Posterior vena cava (tissue), 2 donors: ENCODE results near the gene PPP1R17. TPM values are rescaled to one million over a fixed set of nuclear protein-coding genes. Genes with fewer than 3 reads are reported as not detected.

Source experiments
- DNase-seq: peaks from one replicate; pipeline ENCODE4 v3.0.0-alpha.2; 2020; ENCODE audit warnings: low spot score
- intact Hi-C, 2 donors: fragments of 100-400 bp; cut with DNase I; formaldehyde crosslinking; loops; one replicate each; pipeline versions ENCODE4 v1.14.1 to v1.14.2; 2022 to 2023
- total RNA-seq, 2 donors: library from RNA; stranded (reverse); fragmentation: NEBNext Ultra II Directional; extraction: Animal tissue kit (Norgen Biotek cat#: 25700); gene quantifications; one replicate each; pipeline ENCODE4 v1.2.1, GENCODE V29; 2021
- donor health status: DM: yes; HTN: yes; CAD: no.
- donor health status: DM: yes; HTN: yes; CAD: no.

Gene PPP1R17
- total RNA-seq, 2 donors from 2014 or later, result not detected

- intact Hi-C loops, result no loop called here
- no peak for DNase-seq
Measured at GRCh38 chr7:31692871-31693270, 5.9 kb downstream of the PPP1R17 start.

DNA sequence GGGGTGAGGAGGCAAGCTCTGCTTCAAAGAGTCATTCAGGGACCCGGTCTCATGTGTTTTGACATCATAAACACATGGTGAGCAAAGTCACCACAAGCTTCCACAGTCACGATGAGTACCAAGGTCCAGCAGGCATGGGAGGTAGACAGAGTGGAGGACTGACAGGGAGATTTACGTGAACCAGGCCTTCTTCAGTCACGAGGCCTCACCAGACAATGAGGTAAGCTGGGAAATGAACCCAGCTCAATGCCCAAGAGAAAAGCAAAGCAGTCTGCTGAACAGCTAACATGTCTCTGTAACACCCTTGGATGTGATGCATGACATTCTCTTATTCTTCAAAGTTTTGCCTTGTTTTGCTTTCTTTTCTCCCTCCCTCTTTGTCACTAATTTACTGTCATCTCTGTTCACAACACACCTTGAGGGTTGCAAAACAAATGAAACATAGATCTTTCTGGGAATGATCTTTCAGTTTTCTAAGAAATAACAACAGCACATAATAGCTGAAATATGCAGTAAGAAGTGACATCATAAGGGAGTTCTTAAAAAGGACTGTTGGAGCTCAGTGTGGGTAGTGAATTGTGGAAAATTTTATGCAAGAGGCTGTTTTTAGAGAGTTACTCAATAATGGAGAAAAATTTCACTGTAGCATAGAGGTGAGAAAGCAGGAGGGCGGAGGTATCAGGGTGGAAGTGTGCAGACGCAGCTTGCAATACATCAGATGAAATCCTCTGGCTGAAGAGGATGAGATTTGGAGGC lies 9.0 kb downstream of the PPP1R17 start:
- no peak for DNase-seq
- intact Hi-C loops, result no loop called here

GRCh38 chr7:31699050-31699449 lies 12.0 kb downstream of the PPP1R17 start:
- intact Hi-C loops, result no loop called here
- no peak for DNase-seq

- intact Hi-C loops, result no loop called here
- no peak for DNase-seq
Measured at GRCh38 chr7:31702354-31702753, 15.3 kb downstream of the PPP1R17 start.

- no peak for DNase-seq
- intact Hi-C loops, result no loop called here
Measured at GRCh38 chr7:31705377-31705776, 18.4 kb downstream of the PPP1R17 start.

DNA sequence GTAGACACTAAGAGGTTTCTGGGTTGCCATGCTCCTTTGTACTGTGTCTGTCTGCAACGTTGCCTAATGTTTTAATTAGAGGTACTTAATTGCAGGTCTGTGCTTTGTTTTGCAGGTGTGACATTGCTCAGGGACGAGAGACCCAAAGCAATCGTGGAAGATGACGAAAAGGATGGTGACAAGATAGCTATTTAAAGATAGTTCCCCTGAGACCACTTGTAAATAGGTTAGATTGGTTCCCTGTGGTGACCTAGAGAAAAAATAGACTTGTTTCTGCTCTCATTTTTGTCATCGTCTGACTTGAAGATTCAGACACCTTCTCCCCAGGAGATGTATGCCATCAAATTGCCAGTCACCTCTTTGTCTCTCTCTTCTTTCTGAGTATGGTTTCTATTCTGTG lies 20.1 kb downstream of the PPP1R17 start:
- intact Hi-C loops, result no loop called here

DNA sequence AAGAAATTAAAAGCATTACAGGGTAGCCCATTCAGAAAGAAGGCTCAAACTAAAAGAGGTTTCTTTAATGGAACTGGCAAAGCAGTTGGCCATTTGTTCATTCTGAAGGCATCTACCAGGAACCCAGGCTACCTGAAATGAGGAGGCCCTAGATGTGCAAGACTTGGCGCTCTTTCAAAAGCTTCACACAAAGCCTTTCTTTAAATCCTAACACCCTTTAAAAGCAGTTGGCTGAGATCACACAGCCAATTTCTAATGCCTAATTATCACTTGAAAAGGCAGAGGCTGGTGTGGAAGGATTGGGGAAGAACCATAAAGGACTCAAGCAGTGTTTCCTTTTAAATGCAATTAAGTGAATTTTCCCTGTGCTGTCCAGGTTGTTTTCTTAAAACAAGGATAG lies 23.2 kb downstream of the PPP1R17 start:
- no peak for DNase-seq
- intact Hi-C loops, result no loop called here

More for the DNA sequence above, 20.1 kb downstream of the PPP1R17 start:
- DNase-seq, result no peak

DNA sequence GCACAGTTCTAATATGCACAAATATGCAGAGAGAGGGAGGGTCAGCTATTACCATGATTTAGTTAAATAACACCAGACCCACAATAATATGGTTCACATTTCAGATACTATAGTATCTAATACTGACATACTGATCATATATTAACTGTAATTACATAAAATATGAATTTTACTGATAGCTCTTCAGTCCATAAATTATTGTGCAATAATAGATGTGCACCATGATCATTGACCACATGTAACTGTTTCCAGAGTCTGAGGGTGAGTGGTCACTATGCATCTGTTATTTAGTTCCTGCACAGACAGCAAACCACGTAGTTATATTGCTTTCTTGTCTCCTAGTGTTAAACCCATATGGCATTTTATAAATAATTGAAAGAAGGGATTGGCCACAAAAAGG lies 29.3 kb downstream of the PPP1R17 start:
- no peak for DNase-seq
- intact Hi-C loops, result no loop called here

DNA sequence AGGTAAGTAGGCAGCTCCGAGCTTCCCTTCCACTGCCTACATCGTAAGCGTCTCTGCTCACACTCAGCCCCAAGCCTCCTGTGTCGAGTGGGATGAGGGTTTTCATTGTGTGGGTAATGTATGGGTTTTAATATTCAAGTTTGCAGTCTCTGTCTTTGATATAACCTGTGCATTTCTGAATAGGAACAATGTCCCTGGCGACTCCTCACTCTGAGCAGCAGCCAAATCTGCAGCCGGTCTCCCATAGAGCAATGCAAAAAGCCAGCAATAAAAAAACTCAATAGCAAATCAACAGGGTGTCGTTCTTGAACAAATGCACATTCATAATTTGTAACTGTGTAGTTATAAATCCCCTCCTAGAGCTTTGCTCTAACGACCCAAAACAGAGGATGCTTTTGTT lies 33.4 kb downstream of the PPP1R17 start:
- intact Hi-C loops, result no loop called here

DNA sequence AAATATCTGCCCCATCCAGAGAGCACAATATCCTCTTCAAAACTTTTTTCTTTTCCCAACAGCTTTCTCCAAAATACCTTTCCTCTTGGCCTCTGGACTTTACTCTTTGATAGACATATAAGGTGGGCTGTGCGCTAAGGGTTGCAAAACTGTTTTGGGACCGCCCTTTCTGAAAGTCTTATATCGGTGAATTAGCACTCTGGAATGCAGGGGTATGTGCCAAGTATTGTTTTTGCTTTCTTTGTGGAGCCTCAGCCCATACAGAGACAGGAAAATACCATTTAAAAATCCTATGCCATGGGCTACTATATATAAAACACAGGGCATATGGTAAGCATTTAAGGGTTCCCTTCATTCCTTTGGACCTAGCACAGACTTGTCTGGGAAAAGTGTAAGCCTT lies 37.7 kb downstream of the PPP1R17 start:
- intact Hi-C loops, result no loop called here
- no peak for DNase-seq

More for the DNA sequence above, 33.4 kb downstream of the PPP1R17 start:
- no peak for DNase-seq

GRCh38 chr7:31729195-31729804 lies 42.3 kb downstream of the PPP1R17 start:
- intact Hi-C loops, result no loop called here
- no peak for DNase-seq

DNA sequence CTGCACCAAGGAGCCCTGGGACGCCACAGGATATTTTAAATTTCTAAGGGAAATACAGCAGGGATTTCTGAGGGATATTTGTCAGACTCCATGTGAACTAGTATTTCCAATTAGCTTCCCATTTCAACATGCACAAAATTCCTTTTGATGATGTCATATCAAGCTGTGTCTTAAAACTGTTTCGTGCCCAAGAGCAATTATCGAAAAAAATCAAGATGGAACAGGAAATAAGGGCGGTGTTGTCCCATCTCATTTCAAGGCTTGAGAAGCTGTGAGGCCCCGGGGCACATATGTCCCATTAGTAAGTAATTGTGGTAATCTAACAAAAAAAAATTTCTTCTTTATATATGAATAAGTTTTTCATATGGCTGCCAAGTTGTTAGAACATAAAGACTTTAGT lies 47.4 kb downstream of the PPP1R17 start:
- intact Hi-C loops, result no loop called here
- DNase-seq, result no peak

DNA sequence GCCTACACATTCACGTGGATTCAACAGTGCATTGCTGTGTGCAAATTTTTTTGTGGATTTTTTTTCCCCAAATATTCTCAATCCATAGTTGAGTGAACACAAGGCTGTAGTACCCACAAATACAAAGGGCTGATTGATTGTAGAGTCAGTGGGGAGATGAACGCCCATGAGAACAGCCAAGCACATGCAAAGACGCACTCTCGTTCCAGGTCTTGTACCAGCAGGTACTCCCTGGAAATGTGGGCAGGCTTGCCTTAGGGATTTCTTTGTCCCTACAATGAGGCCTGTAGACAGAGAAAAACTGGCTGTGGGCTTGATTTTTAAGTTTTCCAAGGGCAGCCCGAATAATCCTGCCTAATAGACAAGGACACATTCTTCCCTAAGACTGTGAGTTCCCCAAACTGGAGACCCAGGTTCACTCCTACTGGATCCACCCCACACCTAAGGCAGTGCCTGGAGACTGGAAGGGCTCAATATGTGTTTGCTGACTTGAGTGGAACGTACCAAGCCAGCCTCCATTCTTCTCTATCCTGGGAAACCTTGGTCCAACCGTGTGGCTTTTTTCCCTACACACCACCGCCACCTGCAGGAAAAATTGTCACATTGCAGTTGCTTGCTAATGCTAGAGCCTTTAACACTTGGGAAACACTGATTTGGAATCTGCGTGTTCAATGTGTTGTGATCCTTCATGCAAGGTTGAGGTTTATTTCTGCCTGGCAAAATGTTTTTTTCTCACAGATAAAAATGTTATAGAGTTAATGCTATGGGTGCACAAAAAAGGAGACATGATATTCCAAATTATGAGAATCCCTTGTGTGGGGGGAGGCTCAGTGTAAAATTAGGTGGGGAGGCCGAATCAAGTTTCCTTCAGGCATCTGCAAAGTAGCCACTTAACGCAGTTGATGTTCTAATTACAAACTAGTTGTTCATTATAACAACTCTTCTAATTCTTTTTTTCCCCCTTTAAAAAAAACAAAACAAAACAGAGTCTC lies 49.3 kb downstream of the PPP1R17 start:
- intact Hi-C loops, result no loop called here
- no peak for DNase-seq

GRCh38 chr7:31741852-31742251 lies 54.8 kb downstream of the PPP1R17 start:
- intact Hi-C loops, result loop anchor here (5.0 to 10.0 kb wide), 2 partner anchors 463 to 465 kb away; no protein-coding TSS in a partner anchor

GRCh38 chr7:31744294-31744874 lies 57.4 kb downstream of the PPP1R17 start:
- intact Hi-C loops, result loop anchor here (5.0 to 10.0 kb wide), 2 partner anchors 460 to 463 kb away; no protein-coding TSS in a partner anchor
- DNase-seq, result peak; percentile 88

More at GRCh38 chr7:31741852-31742251, 54.8 kb downstream of the PPP1R17 start:
- DNase-seq, result no peak

DNA sequence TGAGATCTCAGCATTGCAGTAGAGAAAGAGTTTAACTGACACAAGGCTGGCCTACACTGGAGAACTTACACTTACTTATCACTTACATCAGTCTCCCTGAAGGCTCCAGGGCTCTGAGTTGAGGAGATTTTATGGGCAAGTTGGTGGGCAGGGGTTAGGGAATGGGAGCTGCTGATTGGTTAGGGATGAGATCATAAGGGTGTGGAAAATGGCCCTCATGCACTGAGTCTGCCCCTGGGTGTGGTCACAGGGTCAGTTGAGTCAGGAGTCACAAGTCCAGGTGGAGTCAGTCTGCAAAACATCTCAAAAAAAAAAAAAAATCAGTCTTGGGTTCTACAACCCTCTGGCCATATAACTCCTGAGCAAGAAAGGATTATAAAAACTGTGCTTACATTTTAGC lies 60.5 kb downstream of the PPP1R17 start:
- intact Hi-C loops, result loop anchor here in 1 of 2 donors (10.0 kb wide), 1 partner anchor 457 kb away; no protein-coding TSS in a partner anchor
- DNase-seq, result no peak

- intact Hi-C loops, result loop anchor here in 1 of 2 donors (10.0 kb wide), 1 partner anchor 457 kb away; no protein-coding TSS in a partner anchor
- DNase-seq, result no peak
Measured at GRCh38 chr7:31748084-31748483, 61.1 kb downstream of the PPP1R17 start.

GRCh38 chr7:31751726-31752125 lies 64.7 kb downstream of the PPP1R17 start:
- intact Hi-C loops, result no loop called here
- DNase-seq, result no peak
